PFSK-1 (cell line): ENCODE measurements around the gene RPS19BP1.

Experiments used
- FOXP2 ChIP-seq: optimal IDR thresholded peaks from 2 replicates; pipeline ENCODE3; 2011; ENCODE audit warnings: borderline replicate concordance, control low read depth, inconsistent platforms; ENCODE audit not compliant: insufficient read depth; ENCODE audit errors: extremely low read length, extremely low read depth
- POLR2AphosphoS5 ChIP-seq: IDR thresholded peaks from 2 replicates; pipeline ENCODE4 v1.6.1; 2012; ENCODE audit warnings: low read depth, mild to moderate bottlenecking, control low read depth, low read length, moderate library complexity
- SIN3A ChIP-seq: IDR thresholded peaks from 2 replicates; pipeline ENCODE4 v1.6.1; 2012; ENCODE audit warnings: mild to moderate bottlenecking, low read length, moderate library complexity, borderline replicate concordance; ENCODE audit not compliant: insufficient read depth
- TAF1 ChIP-seq: IDR thresholded peaks from 2 replicates; pipeline ENCODE4 v1.6.1; 2012; ENCODE audit warnings: low read length, control low read depth, borderline replicate concordance; ENCODE audit not compliant: insufficient read depth
- TF ChIP-seq, protein P1 (sequence below), 2 experiments: IDR thresholded peaks; 2 replicates each; pipeline versions ENCODE4 v1.6.1 to v1.8.0; 2011 to 2012; ENCODE audit warnings: low read depth in 2 of 2, low read length in 2 of 2, control low read depth in 1 of 2, inconsistent platforms in 1 of 2, mild to moderate bottlenecking in 1 of 2, moderate library complexity in 1 of 2; ENCODE audit not compliant: insufficient read depth in 1 of 2

Gene RPS19BP1

DNA sequence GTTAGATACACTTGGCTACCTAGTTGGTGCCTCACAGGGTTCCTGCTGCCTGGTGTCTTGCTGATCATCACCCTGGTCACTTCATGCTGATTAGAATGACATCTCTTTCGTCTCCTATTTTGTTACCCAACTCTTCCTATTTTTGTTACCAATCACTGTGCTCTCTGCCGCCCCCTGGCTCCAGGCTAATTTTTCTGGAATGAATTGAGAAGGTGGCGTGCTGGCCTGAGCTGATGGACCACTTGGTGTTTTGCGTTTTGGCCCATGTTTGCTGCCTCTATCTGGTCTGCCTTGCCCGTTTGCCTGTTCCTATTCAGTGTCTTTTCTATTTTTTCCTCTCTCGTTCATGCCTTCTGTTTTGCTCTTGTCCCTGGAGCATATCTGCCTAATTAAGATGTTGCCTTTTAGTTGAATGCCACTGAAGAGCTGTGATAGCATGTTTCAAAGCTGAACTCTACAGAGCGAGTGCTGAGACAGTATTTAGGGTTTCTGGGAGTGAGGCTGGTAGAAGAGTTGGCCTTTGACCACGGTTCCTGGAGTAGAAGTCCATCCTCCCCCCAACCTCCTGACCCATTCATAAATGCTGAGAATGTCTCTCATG is 18.1 kb downstream of the RPS19BP1 start:
- TF ChIP-seq, protein P1, sequence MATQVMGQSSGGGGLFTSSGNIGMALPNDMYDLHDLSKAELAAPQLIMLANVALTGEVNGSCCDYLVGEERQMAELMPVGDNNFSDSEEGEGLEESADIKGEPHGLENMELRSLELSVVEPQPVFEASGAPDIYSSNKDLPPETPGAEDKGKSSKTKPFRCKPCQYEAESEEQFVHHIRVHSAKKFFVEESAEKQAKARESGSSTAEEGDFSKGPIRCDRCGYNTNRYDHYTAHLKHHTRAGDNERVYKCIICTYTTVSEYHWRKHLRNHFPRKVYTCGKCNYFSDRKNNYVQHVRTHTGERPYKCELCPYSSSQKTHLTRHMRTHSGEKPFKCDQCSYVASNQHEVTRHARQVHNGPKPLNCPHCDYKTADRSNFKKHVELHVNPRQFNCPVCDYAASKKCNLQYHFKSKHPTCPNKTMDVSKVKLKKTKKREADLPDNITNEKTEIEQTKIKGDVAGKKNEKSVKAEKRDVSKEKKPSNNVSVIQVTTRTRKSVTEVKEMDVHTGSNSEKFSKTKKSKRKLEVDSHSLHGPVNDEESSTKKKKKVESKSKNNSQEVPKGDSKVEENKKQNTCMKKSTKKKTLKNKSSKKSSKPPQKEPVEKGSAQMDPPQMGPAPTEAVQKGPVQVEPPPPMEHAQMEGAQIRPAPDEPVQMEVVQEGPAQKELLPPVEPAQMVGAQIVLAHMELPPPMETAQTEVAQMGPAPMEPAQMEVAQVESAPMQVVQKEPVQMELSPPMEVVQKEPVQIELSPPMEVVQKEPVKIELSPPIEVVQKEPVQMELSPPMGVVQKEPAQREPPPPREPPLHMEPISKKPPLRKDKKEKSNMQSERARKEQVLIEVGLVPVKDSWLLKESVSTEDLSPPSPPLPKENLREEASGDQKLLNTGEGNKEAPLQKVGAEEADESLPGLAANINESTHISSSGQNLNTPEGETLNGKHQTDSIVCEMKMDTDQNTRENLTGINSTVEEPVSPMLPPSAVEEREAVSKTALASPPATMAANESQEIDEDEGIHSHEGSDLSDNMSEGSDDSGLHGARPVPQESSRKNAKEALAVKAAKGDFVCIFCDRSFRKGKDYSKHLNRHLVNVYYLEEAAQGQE (IDR thresholded peaks at IDR 0.05; ENCODE audit: insufficient read depth in 1 of 2, low read depth in 2 of 2, low read length in 2 of 2) = no peak
- TF ChIP-seq POLR2AphosphoS5 (no peak), SIN3A (no peak), FOXP2 (no peak), TAF1 (no peak)

DNA sequence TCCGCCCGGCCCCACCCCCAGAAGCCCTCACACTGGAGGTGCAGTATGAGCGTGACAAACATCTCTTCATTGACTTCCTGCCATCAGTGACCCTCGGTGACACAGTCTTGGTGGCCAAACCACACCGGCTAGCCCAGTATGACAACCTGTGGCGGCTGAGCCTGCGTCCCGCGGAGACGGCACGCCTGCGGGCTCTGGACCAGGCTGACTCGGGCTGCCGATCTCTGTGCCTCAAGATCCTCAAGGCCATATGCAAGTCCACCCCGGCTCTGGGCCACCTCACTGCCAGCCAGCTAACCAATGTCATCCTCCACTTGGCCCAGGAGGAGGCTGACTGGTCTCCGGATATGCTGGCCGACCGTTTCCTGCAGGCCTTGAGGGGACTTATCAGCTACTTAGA is 18.8 kb downstream of the RPS19BP1 start:
- TF ChIP-seq FOXP2 (no peak), POLR2AphosphoS5 (no peak), SIN3A (no peak), TAF1 (no peak)
- TF ChIP-seq, protein P1 (IDR thresholded peaks at IDR 0.05; ENCODE audit: insufficient read depth in 1 of 2, low read depth in 2 of 2, low read length in 2 of 2) = no peak

DNA sequence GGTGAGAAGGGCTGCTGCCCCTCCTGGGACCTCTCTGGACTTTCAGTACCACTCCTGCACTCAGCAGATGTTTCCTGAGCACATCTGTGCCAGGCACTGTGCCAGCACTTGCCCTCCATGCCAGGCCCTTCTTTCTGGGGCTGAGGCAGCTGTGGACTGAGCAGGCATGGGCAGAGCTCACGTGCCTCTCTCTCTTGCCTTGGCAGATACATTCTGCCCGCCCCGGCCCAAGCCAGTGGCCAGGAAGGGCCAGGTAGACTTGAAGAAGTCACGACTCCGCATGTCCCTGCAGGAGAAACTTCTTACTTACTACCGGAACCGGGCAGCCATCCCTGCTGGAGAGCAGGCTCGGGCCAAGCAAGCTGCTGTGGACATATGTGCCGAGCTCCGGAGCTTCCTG is 20.5 kb downstream of the RPS19BP1 start:
- TF ChIP-seq, protein P1 (IDR thresholded peaks at IDR 0.05; ENCODE audit: insufficient read depth in 1 of 2, low read depth in 2 of 2, low read length in 2 of 2) = no peak
- TF ChIP-seq POLR2AphosphoS5 (no peak), TAF1 (no peak), FOXP2 (no peak), SIN3A (no peak)

DNA sequence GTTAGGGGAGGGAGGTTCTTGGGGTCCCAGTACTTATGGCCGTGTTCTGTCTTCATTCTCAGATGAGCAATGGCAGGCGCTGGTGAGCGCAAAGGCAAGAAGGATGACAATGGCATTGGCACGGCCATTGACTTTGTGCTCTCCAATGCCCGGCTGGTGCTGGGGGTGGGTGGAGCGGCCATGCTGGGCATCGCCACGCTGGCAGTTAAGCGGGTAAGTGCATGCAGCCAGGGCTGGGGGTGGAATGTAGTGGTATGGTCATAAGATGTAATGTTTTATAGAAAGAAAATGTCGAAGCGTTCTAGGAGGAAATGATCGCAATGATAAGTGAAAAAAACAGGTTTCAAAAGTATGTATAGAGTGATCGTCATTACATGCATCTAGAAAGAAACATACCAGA is 21.3 kb downstream of the RPS19BP1 start:
- TF ChIP-seq FOXP2 = no peak
- no peak for TF ChIP-seq SIN3A
- no peak for TF ChIP-seq POLR2AphosphoS5
- TF ChIP-seq, protein P1 (IDR thresholded peaks at IDR 0.05; ENCODE audit: insufficient read depth in 1 of 2, low read depth in 2 of 2, low read length in 2 of 2) = no peak
- TF ChIP-seq TAF1 = no peak
